CD4-positive, alpha-beta memory T cell (primary cell): ENCODE data around the gene TNFAIP8L3. TPM values are rescaled to one million over a fixed set of nuclear protein-coding genes. Genes with fewer than 3 reads are reported as not detected.

Experiments
- CTCF ChIA-PET: fragments of 350-600 bp; sonication (Branson Sonifier 250); formaldehyde crosslinking; loops from one replicate; lab custom pipeline; 2021; ENCODE audit warnings: inconsistent platforms; ENCODE audit not compliant: partially characterized antibody; lab: Charles Lee
- POLR2A ChIA-PET: fragments of 350-600 bp; sonication (Branson Sonifier 250); formaldehyde crosslinking; loops from one replicate; lab custom pipeline; 2021; ENCODE audit not compliant: partially characterized antibody; lab: Charles Lee
- DNase-seq, 5 donors: peaks; one replicate each; pipeline versions ENCODE4 v3.0.0 to v3.0.0-alpha.2; 2020 to 2022; ENCODE audit warnings: mixed read lengths in 1 of 5
- H3K27ac ChIP-seq: one replicate; pipeline ENCODE4 v1.7.0; 2013; ENCODE audit warnings: low read depth, low read length
- H3K27me3 ChIP-seq: 2 replicates; pipeline ENCODE4 v1.7.0; 2013; ENCODE audit warnings: mild to moderate bottlenecking, low read length, moderate library complexity; ENCODE audit not compliant: insufficient read depth
- H3K36me3 ChIP-seq: 2 replicates; pipeline ENCODE4 v1.7.0; 2013; ENCODE audit warnings: mild to moderate bottlenecking, low read length, moderate library complexity; ENCODE audit not compliant: insufficient read depth
- H3K4me1 ChIP-seq: 2 replicates; pipeline ENCODE4 v1.7.0; 2013; ENCODE audit warnings: mild to moderate bottlenecking, low read length, moderate library complexity; ENCODE audit not compliant: insufficient read depth
- H3K4me3 ChIP-seq, 2 donors: one replicate each; pipeline ENCODE4 v1.7.0; 2013; ENCODE audit warnings: low read length in 2 of 2, mild to moderate bottlenecking in 1 of 2
- H3K9me3 ChIP-seq, 2 donors: one replicate each; pipeline ENCODE4 v1.7.0; 2013; ENCODE audit warnings: low read length in 2 of 2, control low read depth in 1 of 2; ENCODE audit not compliant: control insufficient read depth in 1 of 2
- H3K27ac Mint-ChIP-seq, 7 donors: one replicate each; pipeline ENCODE4 v1.8.0; 2020 to 2021; ENCODE audit warnings: mixed read lengths in 7 of 7, mild to moderate bottlenecking in 6 of 7, inconsistent platforms in 3 of 7, moderate library complexity in 3 of 7
- H3K27me3 Mint-ChIP-seq, 2 donors: one replicate each; pipeline ENCODE4 v1.8.0; 2020 to 2021; ENCODE audit warnings: mixed read lengths in 2 of 2
- H3K36me3 Mint-ChIP-seq, 2 donors: one replicate each; pipeline ENCODE4 v1.8.0; 2020 to 2021; ENCODE audit warnings: mixed read lengths in 2 of 2, inconsistent platforms in 1 of 2, mild to moderate bottlenecking in 1 of 2
- H3K4me1 Mint-ChIP-seq, 4 donors: one replicate each; pipeline ENCODE4 v1.8.0; 2020 to 2021; ENCODE audit warnings: mixed read lengths in 4 of 4, mild to moderate bottlenecking in 1 of 4
- H3K4me3 Mint-ChIP-seq, 8 donors: one replicate each; pipeline ENCODE4 v1.8.0; 2020 to 2021; ENCODE audit warnings: mixed read lengths in 8 of 8, mild to moderate bottlenecking in 7 of 8, moderate library complexity in 6 of 8, inconsistent platforms in 3 of 8
- H3K9me3 Mint-ChIP-seq, 8 donors: one replicate each; pipeline ENCODE4 v1.8.0; 2020 to 2021; ENCODE audit warnings: mixed read lengths in 8 of 8, mild to moderate bottlenecking in 5 of 8, inconsistent platforms in 3 of 8, moderate library complexity in 1 of 8
- intact Hi-C: fragments of 100-400 bp; cut with micrococcal nuclease; formaldehyde crosslinking; loops from one replicate; pipeline ENCODE4 v1.15.1; 2023
- polyA plus RNA-seq, 2 donors: library from polyadenylated mRNA; unstranded; fragments of 300-500 nt; fragmentation: Illumina TruSeq; gene quantifications; one replicate each; pipeline ENCODE4 v1.2.3, GENCODE V29; 2021
- total RNA-seq, 2 experiments: library from RNA; stranded (reverse); gene quantifications; one replicate each; pipeline ENCODE4 v1.2.3, GENCODE V29; 2021

TNFAIP8L3 gene
- total and polyA plus RNA-seq, 4 experiments from 2014 or later = not detected

DNA sequence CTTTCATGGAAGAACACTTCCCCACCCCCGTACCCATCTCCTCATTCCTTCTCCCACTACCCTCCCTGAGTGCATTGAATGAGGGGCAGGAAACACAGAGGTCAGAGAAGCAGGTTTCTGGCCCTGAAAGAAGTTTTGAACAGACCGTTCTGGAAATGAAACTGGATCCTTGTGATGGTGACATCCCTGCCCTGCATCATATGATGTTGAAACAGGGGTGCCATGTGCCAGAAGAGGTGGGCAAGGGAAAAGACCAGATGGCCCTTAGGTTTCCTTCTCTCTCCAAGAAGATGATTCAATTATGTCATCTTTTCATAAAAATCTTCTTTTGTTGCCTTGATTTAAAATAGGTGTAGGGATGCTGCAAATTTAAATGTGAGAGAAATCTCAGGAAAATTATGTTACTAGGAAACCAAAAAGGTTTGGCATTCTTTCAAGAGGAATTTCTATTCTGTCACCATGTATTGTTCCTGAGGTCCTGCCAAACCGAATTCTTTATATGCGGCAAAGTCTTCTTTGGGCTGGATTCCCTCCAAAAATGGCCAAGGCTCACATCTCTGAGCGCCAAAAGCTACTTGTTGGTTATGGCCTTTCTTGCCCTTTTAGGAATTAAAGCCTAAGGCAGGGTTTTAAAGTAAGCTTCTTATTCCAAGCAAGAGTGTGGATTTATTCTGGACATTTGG is 19.9 kb upstream of the TNFAIP8L3 start:
- peaks cover 0 to 7% (median 3%) of the 10 kb centered on the region in 8 donors for H3K9me3 Mint-ChIP-seq
- ChIA-PET CTCF (no interaction called here), POLR2A (no interaction called here)
- Histone ChIP-seq H3K27me3 (no peaks in the 10 kb centered on the region), H3K4me1 (no peaks in the 10 kb centered on the region), H3K4me3 (no peak overlapping the region), H3K36me3 (no peaks in the 10 kb centered on the region), H3K27ac (no peak overlapping the region), H3K9me3 (no peaks in the 10 kb centered on the region)
- intact Hi-C loops = no loop called here
- peaks cover 13 to 20% of the 10 kb centered on the region in 2 donors for H3K27me3 Mint-ChIP-seq
- H3K4me1 Mint-ChIP-seq = no peaks in the 10 kb centered on the region
- H3K36me3 Mint-ChIP-seq = no peaks in the 10 kb centered on the region
- H3K27ac Mint-ChIP-seq = no peak overlapping the region
- no peak overlapping the region for H3K4me3 Mint-ChIP-seq
- DNase-seq = no peak

DNA sequence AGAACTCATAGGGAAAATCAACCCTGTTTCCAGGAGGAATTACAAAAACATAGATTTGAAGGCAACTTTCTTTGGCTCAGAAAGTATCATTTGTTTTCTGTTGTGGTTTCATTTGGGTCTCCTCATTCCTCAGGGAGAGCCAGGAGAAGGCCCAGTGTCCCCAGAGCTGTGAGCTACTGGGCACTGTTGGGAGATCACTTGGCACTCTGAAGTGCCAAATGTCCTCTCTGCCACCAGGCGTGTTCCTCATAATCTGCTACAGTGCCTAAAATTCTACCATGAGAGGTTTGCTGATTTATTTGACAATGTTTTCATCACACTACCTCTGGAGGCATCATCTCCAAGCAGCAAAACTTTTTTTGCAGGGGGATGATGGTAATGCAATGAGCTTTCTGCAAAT is 17.4 kb upstream of the TNFAIP8L3 start:
- Histone ChIP-seq H3K9me3 (no peaks in the 10 kb centered on the region), H3K27me3 (no peaks in the 10 kb centered on the region), H3K27ac (no peak overlapping the region), H3K36me3 (no peaks in the 10 kb centered on the region), H3K4me1 (no peaks in the 10 kb centered on the region), H3K4me3 (no peak overlapping the region)
- ChIA-PET POLR2A (no interaction called here), CTCF (no interaction called here)
- Mint-ChIP-seq H3K9me3 (no peaks in the 10 kb centered on the region), H3K27me3 (peaks cover 5 to 11% of the 10 kb centered on the region in 2 donors), H3K36me3 (no peaks in the 10 kb centered on the region), H3K4me1 (no peaks in the 10 kb centered on the region), H3K4me3 (no peak overlapping the region), H3K27ac (no peak overlapping the region)
- no peak for DNase-seq
- intact Hi-C loops = no loop called here

DNA sequence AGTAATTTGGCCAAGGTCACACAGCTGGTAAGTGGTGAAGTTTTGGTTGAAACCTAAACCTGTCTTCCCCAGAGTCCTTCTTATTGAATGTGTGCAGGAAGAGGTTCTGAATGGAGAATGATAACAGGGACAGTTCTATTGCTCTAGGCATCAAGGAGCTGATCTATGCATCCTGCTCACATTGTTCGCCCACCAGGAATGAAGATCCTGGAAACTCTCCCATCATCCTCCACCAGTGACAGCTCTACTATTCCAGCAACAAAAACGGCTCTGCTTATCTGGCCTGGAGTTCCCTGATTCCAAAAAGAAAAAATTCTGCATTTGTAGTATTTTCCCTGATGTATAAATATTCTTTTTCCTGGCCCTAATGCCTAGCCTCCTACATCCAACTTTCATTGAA is 16.4 kb upstream of the TNFAIP8L3 start:
- no peak for DNase-seq
- no peaks in the 10 kb centered on the region for H3K9me3 ChIP-seq
- no peaks in the 10 kb centered on the region for H3K36me3 Mint-ChIP-seq
- no peak overlapping the region for H3K27ac Mint-ChIP-seq
- no peak overlapping the region for H3K4me3 Mint-ChIP-seq
- H3K27me3 ChIP-seq = no peaks in the 10 kb centered on the region
- H3K4me1 Mint-ChIP-seq = no peaks in the 10 kb centered on the region
- H3K36me3 ChIP-seq = no peaks in the 10 kb centered on the region
- ChIA-PET POLR2A (no interaction called here), CTCF (no interaction called here)
- intact Hi-C loops = no loop called here
- H3K27me3 Mint-ChIP-seq = peaks cover 7 to 12% of the 10 kb centered on the region in 2 donors
- no peak overlapping the region for H3K27ac ChIP-seq
- H3K4me3 ChIP-seq = no peak overlapping the region
- H3K4me1 ChIP-seq = no peaks in the 10 kb centered on the region
- no peaks in the 10 kb centered on the region for H3K9me3 Mint-ChIP-seq

DNA sequence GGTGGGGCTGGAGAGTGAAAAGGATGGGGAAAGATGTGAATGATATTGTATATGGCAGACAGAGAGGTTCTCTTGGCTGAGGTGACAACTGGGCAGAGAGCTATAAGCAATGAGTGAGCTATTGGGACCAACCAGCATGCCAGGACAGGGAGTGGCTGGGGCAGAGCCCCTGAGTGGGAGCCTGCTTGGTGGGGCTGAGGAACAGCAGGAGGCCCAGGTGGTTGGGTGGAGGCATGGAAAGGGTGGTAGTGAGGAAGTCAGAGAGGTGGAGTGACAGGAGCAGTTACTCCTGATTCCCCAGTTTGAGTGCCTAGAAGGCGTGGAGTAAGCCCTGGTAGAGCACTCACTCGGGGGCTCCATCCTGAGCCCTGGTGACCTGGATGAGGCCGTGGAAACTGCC is 15.5 kb upstream of the TNFAIP8L3 start:
- Histone ChIP-seq H3K27me3 (no peaks in the 10 kb centered on the region), H3K36me3 (no peaks in the 10 kb centered on the region), H3K4me1 (no peaks in the 10 kb centered on the region), H3K27ac (no peak overlapping the region), H3K9me3 (no peaks in the 10 kb centered on the region), H3K4me3 (no peak overlapping the region)
- DNase-seq = no peak
- Mint-ChIP-seq H3K27ac (no peak overlapping the region), H3K36me3 (no peaks in the 10 kb centered on the region), H3K4me3 (no peak overlapping the region), H3K27me3 (peaks cover 7 to 16% of the 10 kb centered on the region in 2 donors), H3K9me3 (no peaks in the 10 kb centered on the region), H3K4me1 (no peaks in the 10 kb centered on the region)
- ChIA-PET POLR2A (no interaction called here), CTCF (no interaction called here)
- intact Hi-C loops = no loop called here

DNA sequence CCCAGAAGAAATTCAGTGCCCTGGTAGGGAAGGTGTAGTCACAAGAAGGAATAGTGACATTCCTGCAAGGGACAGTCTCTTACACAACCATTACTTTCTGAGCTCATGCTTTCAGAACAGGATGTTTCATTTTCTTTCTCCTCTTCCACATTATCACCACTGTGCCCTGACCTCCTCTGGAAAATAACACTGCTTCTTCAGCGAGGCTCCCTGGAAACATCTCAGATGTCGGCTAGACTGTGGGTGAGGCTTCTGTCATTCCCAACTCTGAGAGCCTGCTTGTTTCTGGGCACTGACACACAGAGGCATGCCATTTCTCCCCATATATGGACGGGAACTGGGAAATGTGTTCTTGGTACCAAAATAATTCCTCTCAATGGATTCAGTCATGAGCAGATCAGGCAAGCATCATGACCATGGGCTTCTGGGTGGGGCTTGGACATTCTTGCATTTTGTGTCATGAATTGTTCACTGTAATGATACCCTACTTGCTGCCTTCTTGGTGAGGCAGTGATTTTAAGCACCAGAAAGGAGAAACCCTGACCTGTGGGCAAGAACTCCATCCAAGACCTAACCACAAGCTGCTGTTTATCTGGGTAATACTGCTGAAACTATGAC is 14.3 kb upstream of the TNFAIP8L3 start:
- DNase-seq = no peak
- no peaks in the 10 kb centered on the region for H3K27me3 ChIP-seq
- peaks cover 9 to 16% of the 10 kb centered on the region in 2 donors for H3K27me3 Mint-ChIP-seq
- H3K36me3 ChIP-seq = no peaks in the 10 kb centered on the region
- H3K27ac Mint-ChIP-seq = no peak overlapping the region
- H3K4me3 Mint-ChIP-seq = no peak overlapping the region
- ChIA-PET CTCF (no interaction called here), POLR2A (no interaction called here)
- H3K9me3 Mint-ChIP-seq = no peaks in the 10 kb centered on the region
- H3K36me3 Mint-ChIP-seq = no peaks in the 10 kb centered on the region
- no peaks in the 10 kb centered on the region for H3K4me1 Mint-ChIP-seq
- no peaks in the 10 kb centered on the region for H3K9me3 ChIP-seq
- H3K4me3 ChIP-seq = no peak overlapping the region
- H3K27ac ChIP-seq = no peak overlapping the region
- H3K4me1 ChIP-seq = no peaks in the 10 kb centered on the region
- intact Hi-C loops = no loop called here

DNA sequence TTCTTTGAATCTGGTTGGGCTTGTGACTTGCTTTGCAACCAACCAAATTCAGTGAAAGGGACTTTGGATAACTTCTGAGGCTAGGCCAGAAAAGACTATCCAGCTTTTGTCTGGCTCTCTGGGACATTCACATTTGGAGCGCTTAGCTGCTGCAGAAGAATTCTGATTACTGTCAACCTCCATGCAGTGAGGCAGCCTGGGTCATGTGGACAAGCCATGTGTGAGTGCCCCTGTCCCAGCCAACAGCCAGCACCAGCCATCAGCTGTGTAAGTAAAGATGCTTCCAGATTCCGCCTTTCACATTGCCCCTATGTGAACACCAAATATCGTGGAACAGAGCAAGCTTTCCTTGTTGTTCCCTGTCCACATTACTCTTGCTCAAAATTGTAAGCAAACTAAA is 12.9 kb upstream of the TNFAIP8L3 start:
- intact Hi-C loops = no loop called here

DNA sequence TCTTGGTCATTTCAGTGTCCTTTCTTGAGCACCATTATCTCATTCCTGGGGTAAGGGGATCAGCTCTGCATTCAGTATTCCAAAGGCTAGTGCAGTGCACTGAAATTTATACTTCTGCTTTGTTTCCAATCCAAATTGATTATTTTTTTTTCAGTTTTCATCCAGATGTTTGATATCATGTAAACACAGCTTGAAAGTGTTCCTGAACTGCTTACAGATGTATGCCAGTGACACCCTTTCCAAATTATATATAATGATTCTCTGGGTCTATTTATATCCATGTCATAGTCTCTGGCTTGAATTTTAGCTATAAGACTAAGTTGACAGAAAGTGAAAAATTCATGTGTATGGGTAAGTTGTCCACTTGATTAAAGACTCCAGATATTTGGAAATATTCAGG is 11.8 kb upstream of the TNFAIP8L3 start:
- Histone ChIP-seq H3K36me3 (no peaks in the 10 kb centered on the region), H3K9me3 (no peaks in the 10 kb centered on the region), H3K27ac (no peak overlapping the region), H3K4me3 (no peak overlapping the region), H3K27me3 (no peaks in the 10 kb centered on the region), H3K4me1 (no peaks in the 10 kb centered on the region)
- H3K27ac Mint-ChIP-seq = no peak overlapping the region
- POLR2A ChIA-PET = no interaction called here
- intact Hi-C loops = no loop called here
- peaks cover 14 to 16% of the 10 kb centered on the region in 2 donors for H3K27me3 Mint-ChIP-seq
- H3K9me3 Mint-ChIP-seq = peaks cover 0 to 2% (median 0%) of the 10 kb centered on the region in 8 donors
- DNase-seq = no peak
- H3K36me3 Mint-ChIP-seq = no peaks in the 10 kb centered on the region
- H3K4me3 Mint-ChIP-seq = no peak overlapping the region
- no peaks in the 10 kb centered on the region for H3K4me1 Mint-ChIP-seq
- CTCF ChIA-PET = no interaction called here

More for the DNA sequence above, 12.9 kb upstream of the TNFAIP8L3 start:
- no peaks in the 10 kb centered on the region for H3K4me1 Mint-ChIP-seq
- no peak overlapping the region for H3K27ac Mint-ChIP-seq
- no peak for DNase-seq
- Histone ChIP-seq H3K4me3 (no peak overlapping the region), H3K27me3 (no peaks in the 10 kb centered on the region), H3K4me1 (no peaks in the 10 kb centered on the region), H3K27ac (no peak overlapping the region), H3K9me3 (no peaks in the 10 kb centered on the region), H3K36me3 (no peaks in the 10 kb centered on the region)
- H3K4me3 Mint-ChIP-seq = no peak overlapping the region
- POLR2A ChIA-PET = no interaction called here
- H3K27me3 Mint-ChIP-seq = peaks cover 13 to 16% of the 10 kb centered on the region in 2 donors
- peaks cover 0 to 1% (median 0%) of the 10 kb centered on the region in 8 donors for H3K9me3 Mint-ChIP-seq
- H3K36me3 Mint-ChIP-seq = no peaks in the 10 kb centered on the region
- CTCF ChIA-PET = no interaction called here
